Measurements from ENCODE around the gene PIP5K1A.
"Not testable (repeated sequence)": the region's sequence is repeated elsewhere in the genome, so short reads cannot be mapped to it uniquely, and the experiment has no call there.

Gene PIP5K1A

DNA sequence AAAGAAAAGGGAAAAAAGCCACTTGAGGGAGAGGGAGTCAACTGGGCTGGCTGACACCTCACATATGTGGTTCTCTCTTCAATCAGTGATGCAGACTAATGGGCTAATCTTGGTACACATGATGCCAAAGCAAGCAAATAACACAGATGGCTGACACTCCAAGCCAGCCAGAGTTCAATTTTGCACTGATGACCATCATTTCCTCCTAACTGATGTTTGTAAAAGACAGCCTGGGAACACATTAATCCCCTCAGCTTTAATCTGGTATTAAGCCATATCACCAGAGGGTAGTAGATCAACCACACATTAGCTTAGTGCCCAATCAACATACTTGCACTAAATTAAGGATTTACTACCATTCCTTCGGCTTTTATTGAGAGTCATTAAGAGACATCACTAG lies 11.1 kb upstream of the PIP5K1A start:
- no peaks in the 10 kb centered on the region for H3F3A ChIP-seq (ENCODE audit: insufficient read depth)
- no peak overlapping the region for H3K27ac ChIP-seq (ENCODE audit: low read depth, low read length)
- no peak overlapping the region for H3K4me3 ChIP-seq (ENCODE audit: insufficient read depth, low read length, poor library complexity, severe bottlenecking)
- H3K9ac ChIP-seq (ENCODE audit: low read length) = no peak overlapping the region
- no peaks in the 10 kb centered on the region for H4K20me1 ChIP-seq (ENCODE audit: low read depth, low read length)
- TF ChIP-seq, protein P1, sequence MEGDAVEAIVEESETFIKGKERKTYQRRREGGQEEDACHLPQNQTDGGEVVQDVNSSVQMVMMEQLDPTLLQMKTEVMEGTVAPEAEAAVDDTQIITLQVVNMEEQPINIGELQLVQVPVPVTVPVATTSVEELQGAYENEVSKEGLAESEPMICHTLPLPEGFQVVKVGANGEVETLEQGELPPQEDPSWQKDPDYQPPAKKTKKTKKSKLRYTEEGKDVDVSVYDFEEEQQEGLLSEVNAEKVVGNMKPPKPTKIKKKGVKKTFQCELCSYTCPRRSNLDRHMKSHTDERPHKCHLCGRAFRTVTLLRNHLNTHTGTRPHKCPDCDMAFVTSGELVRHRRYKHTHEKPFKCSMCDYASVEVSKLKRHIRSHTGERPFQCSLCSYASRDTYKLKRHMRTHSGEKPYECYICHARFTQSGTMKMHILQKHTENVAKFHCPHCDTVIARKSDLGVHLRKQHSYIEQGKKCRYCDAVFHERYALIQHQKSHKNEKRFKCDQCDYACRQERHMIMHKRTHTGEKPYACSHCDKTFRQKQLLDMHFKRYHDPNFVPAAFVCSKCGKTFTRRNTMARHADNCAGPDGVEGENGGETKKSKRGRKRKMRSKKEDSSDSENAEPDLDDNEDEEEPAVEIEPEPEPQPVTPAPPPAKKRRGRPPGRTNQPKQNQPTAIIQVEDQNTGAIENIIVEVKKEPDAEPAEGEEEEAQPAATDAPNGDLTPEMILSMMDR (IDR thresholded peaks at IDR 0.05; ENCODE audit: insufficient read depth, low read length, poor library complexity, severe bottlenecking) = no peak
- TF ChIP-seq EZH2phosphoT487 (conservative IDR thresholded peaks at IDR 0.05; ENCODE audit: low read length) = no peak
- H3K36me3 ChIP-seq (ENCODE audit: low read length) = peaks cover 7% of the 10 kb centered on the region; the same call in 1 of the 2 replicates
- H3K9me3 ChIP-seq (ENCODE audit: insufficient read depth, low read length) = no peaks in the 10 kb centered on the region
- no peak overlapping the region for H2AFZ ChIP-seq (ENCODE audit: low read depth, low read length, severe bottlenecking)
- H3K27me3 ChIP-seq (ENCODE audit: low read length) = no peaks in the 10 kb centered on the region
- no peaks in the 10 kb centered on the region for H3K9me2 ChIP-seq (replicated peaks; ENCODE audit: insufficient read depth, low read length)
- peaks cover 33% of the 10 kb centered on the region for H3K79me2 ChIP-seq (ENCODE audit: insufficient read depth, low read length)
- H3K4me2 ChIP-seq (ENCODE audit: low read depth, low read length, poor library complexity, severe bottlenecking) = no peak overlapping the region

DNA sequence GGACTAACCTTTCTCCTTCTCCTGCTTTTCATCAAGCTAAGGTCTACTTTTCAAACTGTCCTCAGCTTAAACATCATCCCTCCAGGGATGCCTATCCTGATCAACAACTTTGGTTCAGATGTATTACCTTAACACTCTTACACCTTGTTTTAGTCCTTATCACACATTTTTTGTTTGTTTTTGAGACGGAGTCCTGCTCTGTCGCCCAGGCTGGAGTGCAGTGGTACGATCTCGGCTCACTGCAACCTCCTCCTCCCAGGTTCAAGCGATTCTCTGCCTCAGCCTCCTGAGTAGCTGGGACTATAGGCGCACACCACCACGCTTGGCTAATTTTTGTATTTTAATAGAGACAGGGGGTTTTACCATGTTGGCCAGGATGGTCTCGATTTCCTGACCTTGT lies 9.7 kb upstream of the PIP5K1A start:
- not testable (repeated sequence) for H3F3A ChIP-seq (ENCODE audit: insufficient read depth); H2AFZ ChIP-seq (ENCODE audit: low read depth, low read length, severe bottlenecking); H3K36me3 ChIP-seq (ENCODE audit: low read length); H4K20me1 ChIP-seq (ENCODE audit: low read depth, low read length); H3K27me3 ChIP-seq (ENCODE audit: low read length); H3K9me2 ChIP-seq (replicated peaks; ENCODE audit: insufficient read depth, low read length); H3K27ac ChIP-seq (ENCODE audit: low read depth, low read length); H3K9me3 ChIP-seq (ENCODE audit: insufficient read depth, low read length)
- Histone ChIP-seq H3K79me2 (ENCODE audit: insufficient read depth, low read length) (peaks cover 33% of the 10 kb centered on the region), H3K9ac (ENCODE audit: low read length) (peak overlapping the region; percentile 83), H3K4me3 (ENCODE audit: insufficient read depth, low read length, poor library complexity, severe bottlenecking) (peak overlapping the region; percentile 88), H3K4me2 (ENCODE audit: low read depth, low read length, poor library complexity, severe bottlenecking) (peak overlapping the region; percentile 90)

DNA sequence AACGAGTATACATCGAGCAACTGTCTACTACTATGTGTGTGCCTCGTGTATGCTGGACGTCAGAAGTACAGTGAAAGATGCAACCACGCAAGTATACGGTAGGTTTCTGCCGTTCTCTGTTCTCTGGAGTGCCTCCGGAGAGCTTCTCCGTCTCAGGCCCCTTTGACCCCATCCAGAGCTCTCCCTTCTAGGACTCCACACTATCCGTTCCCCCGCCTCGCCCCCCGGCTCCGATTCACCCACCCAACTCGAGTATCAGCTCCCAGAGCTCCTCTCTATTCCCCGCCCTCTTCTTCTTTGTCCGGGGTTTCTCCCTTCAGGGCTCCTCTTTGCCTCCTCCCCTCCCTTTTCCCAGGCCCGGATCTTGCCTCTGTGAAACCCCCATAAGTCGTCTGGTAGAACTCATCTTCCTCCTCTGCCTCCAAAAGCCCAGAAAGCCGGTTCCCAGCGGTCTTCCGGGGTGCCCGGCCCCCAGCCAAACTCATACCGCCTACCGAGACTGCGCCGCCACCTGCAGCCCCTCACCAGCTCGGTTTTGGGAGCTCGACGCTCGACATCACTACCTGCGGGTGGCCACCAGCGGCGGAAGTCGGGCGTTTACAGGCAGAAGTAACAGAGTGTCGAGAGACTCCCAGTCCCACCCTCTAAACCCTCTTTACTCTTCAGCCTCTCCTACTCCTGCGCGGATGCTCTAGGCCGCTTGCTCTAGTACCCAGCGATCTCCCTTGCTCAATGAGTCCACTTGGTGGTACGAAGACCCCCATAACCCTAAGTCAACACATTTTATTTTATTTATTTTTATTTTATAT lies 8.5 kb upstream of the PIP5K1A start, which contains the start of gene VPS72:
VPS72 (minus strand) TSS at position 561 of the 809 bp plus-strand sequence; CDS start at position 485, 76 bp downstream.
- H3K4me3 ChIP-seq (ENCODE audit: insufficient read depth, low read length, poor library complexity, severe bottlenecking) = peak within 1 kb of the TSS; percentile 88
- peak within 1 kb of the TSS; percentile 90 for H3K4me2 ChIP-seq (ENCODE audit: low read depth, low read length, poor library complexity, severe bottlenecking)
- H2AFZ ChIP-seq (ENCODE audit: low read depth, low read length, severe bottlenecking) = peak within 1 kb of the TSS; percentile 87
- no peaks in the 10 kb centered on the region for H3K9me2 ChIP-seq (replicated peaks; ENCODE audit: insufficient read depth, low read length)
- no peaks in the 10 kb centered on the region for H3K27me3 ChIP-seq (ENCODE audit: low read length)
- H3K9me3 ChIP-seq (ENCODE audit: insufficient read depth, low read length) = no peaks in the 10 kb centered on the region
- peaks cover 33% of the 10 kb centered on the region for H3K79me2 ChIP-seq (ENCODE audit: insufficient read depth, low read length)
- H3K27ac ChIP-seq (ENCODE audit: low read depth, low read length) = peak within 1 kb of the TSS; percentile 66
- H4K20me1 ChIP-seq (ENCODE audit: low read depth, low read length) = no peaks in the 10 kb centered on the region
- no peak for TF ChIP-seq EZH2phosphoT487 (conservative IDR thresholded peaks at IDR 0.05; ENCODE audit: low read length)
- TF ChIP-seq, protein P1 (IDR thresholded peaks at IDR 0.05; ENCODE audit: insufficient read depth, low read length, poor library complexity, severe bottlenecking) = no peak
- H3K9ac ChIP-seq (ENCODE audit: low read length) = peak within 1 kb of the TSS; percentile 83
- peaks cover 8% of the 10 kb centered on the region; the same call in 1 of the 2 replicates for H3F3A ChIP-seq (ENCODE audit: insufficient read depth)
- no peaks in the 10 kb centered on the region for H3K36me3 ChIP-seq (ENCODE audit: low read length)

DNA sequence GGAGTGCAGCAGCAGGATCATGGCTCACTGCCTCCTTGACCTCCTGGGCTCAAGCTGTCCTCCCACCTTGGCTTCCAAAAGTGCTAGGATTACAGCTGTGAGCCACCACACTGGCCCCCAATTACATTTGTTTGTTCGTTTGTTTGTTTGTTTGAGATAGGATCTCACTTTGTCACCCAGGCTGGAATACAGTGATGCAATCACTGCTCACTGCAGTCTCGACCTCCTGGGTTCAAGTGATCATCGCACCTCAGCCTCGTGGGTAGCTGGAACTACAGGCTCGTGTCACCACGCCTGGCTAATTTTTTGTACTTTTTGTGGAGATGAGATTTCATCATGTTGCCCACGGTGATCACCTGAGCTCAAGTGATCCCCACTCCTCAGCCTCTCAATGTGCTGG lies 6.3 kb upstream of the PIP5K1A start:
- peaks cover 27% of the 10 kb centered on the region for H3K79me2 ChIP-seq (ENCODE audit: insufficient read depth, low read length)

More for the DNA sequence above, 6.3 kb upstream of the PIP5K1A start:
- H2AFZ ChIP-seq (ENCODE audit: low read depth, low read length, severe bottlenecking) = no peak overlapping the region
- H3K27me3 ChIP-seq (ENCODE audit: low read length) = no peaks in the 10 kb centered on the region
- no peak overlapping the region for H3K27ac ChIP-seq (ENCODE audit: low read depth, low read length)
- H3K4me3 ChIP-seq (ENCODE audit: insufficient read depth, low read length, poor library complexity, severe bottlenecking) = no peak overlapping the region
- H4K20me1 ChIP-seq (ENCODE audit: low read depth, low read length) = no peaks in the 10 kb centered on the region
- H3K9me2 ChIP-seq (replicated peaks; ENCODE audit: insufficient read depth, low read length) = no peaks in the 10 kb centered on the region
- no peak overlapping the region for H3K4me2 ChIP-seq (ENCODE audit: low read depth, low read length, poor library complexity, severe bottlenecking)
- TF ChIP-seq EZH2phosphoT487 (conservative IDR thresholded peaks at IDR 0.05; ENCODE audit: low read length) = no peak
- TF ChIP-seq, protein P1 (IDR thresholded peaks at IDR 0.05; ENCODE audit: insufficient read depth, low read length, poor library complexity, severe bottlenecking) = no peak
- no peaks in the 10 kb centered on the region for H3K36me3 ChIP-seq (ENCODE audit: low read length)
- H3K9ac ChIP-seq (ENCODE audit: low read length) = no peak overlapping the region
- no peaks in the 10 kb centered on the region for H3K9me3 ChIP-seq (ENCODE audit: insufficient read depth, low read length)
- peaks cover 8% of the 10 kb centered on the region; the same call in 1 of the 2 replicates for H3F3A ChIP-seq (ENCODE audit: insufficient read depth)
